HepG2 (cell line): ENCODE results near the gene NLRC5. TPM values are rescaled to one million over a fixed set of nuclear protein-coding genes. Genes with fewer than 3 reads are reported as not detected.
A peak's percentile ranks its signal among the peaks of the same experiment; 100 is the strongest.

Experiments used
- EEA1 ChIP-seq: sonication (generic); formaldehyde crosslinking; IDR thresholded peaks from 2 replicates; pipeline ENCODE4 v1.5.1; 2020; ENCODE audit warnings: mild to moderate bottlenecking, missing genetic modification reagents, borderline replicate concordance
- HNF4G ChIP-seq, 2 experiments: sonication (generic) in 1 of 2; formaldehyde crosslinking in 1 of 2; IDR thresholded peaks; 2 replicates each; pipeline versions ENCODE4 v1.4.0 to v1.6.1; 2011 to 2020; ENCODE audit warnings: borderline replicate concordance in 2 of 2, low read depth in 2 of 2, mild to moderate bottlenecking in 2 of 2, low read length in 1 of 2, missing genetic modification reagents in 1 of 2, moderate library complexity in 1 of 2
- HOXA5 ChIP-seq: sonication (generic); formaldehyde crosslinking; IDR thresholded peaks from 2 replicates; pipeline ENCODE4 v1.4.0; 2020; ENCODE audit warnings: missing genetic modification reagents
- HOXA9 ChIP-seq: sonication (generic); formaldehyde crosslinking; IDR thresholded peaks from 2 replicates; pipeline ENCODE4 v1.8.1; 2022; ENCODE audit warnings: missing genetic modification reagents, mild to moderate bottlenecking, moderate library complexity, borderline replicate concordance
- MXD4 ChIP-seq: IDR thresholded peaks from 2 replicates; pipeline ENCODE4 v1.6.1; 2016; ENCODE audit warnings: mild to moderate bottlenecking, missing biosample characterization, missing genetic modification reagents
- NR3C1 ChIP-seq: sonication (generic); formaldehyde crosslinking; IDR thresholded peaks from 2 replicates; pipeline ENCODE4 v1.4.0; 2020; ENCODE audit warnings: missing genetic modification reagents
- PAWR ChIP-seq: sonication (generic); formaldehyde crosslinking; IDR thresholded peaks from 2 replicates; pipeline ENCODE4 v1.4.0; 2020; ENCODE audit warnings: missing genetic modification reagents, mild to moderate bottlenecking, borderline replicate concordance
- SP5 ChIP-seq: IDR thresholded peaks from 2 replicates; pipeline ENCODE4 v1.6.1; 2016; ENCODE audit warnings: low read depth, borderline replicate concordance
- TP53 ChIP-seq: sonication (generic); formaldehyde crosslinking; conservative IDR thresholded peaks from 2 replicates; pipeline ENCODE4 v1.4.0; 2020; ENCODE audit warnings: missing genetic modification reagents
- ZC3H13 ChIP-seq: sonication (generic); formaldehyde crosslinking; IDR thresholded peaks from 2 replicates; pipeline ENCODE4 v1.8.1; 2023; ENCODE audit warnings: mild to moderate bottlenecking, missing genetic modification reagents, moderate library complexity
- ZKSCAN5 ChIP-seq: sonication (generic); formaldehyde crosslinking; IDR thresholded peaks from 2 replicates; pipeline ENCODE4 v1.5.1; 2020; ENCODE audit warnings: mild to moderate bottlenecking, missing genetic modification reagents
- ZKSCAN8 ChIP-seq: IDR thresholded peaks from 2 replicates; pipeline ENCODE4 v1.6.1; 2016; ENCODE audit warnings: borderline replicate concordance, missing genetic modification reagents, missing compliant biosample characterization
- ZNF180 ChIP-seq: sonication (generic); formaldehyde crosslinking; IDR thresholded peaks from 2 replicates; pipeline ENCODE4 v1.4.0; 2020; ENCODE audit warnings: low read depth, missing genetic modification reagents, borderline replicate concordance
- ZNF367 ChIP-seq: sonication (generic); formaldehyde crosslinking; IDR thresholded peaks from 2 replicates; pipeline ENCODE4 v1.4.0; 2020; ENCODE audit warnings: missing genetic modification reagents, borderline replicate concordance
- ZNF496 ChIP-seq: sonication (generic); formaldehyde crosslinking; IDR thresholded peaks from 2 replicates; pipeline ENCODE4 v1.8.1; 2023; ENCODE audit warnings: mild to moderate bottlenecking, moderate library complexity, missing genetic modification reagents; ENCODE audit not compliant: insufficient replicate concordance
- ZSCAN12 ChIP-seq: sonication (generic); formaldehyde crosslinking; IDR thresholded peaks from 2 replicates; pipeline ENCODE4 v1.9.0; 2021; ENCODE audit warnings: mild to moderate bottlenecking, missing genetic modification reagents
- polyA plus RNA-seq, 8 experiments: library from polyadenylated mRNA; depleted of rRNA in 3 of 8; stranded (reverse) in 7 of 8; unstranded in 1 of 8; fragments of >200 nt; fragmentation: Illumina TruSeq in 4 of 8; extraction: Trizol in 4 of 8; gene quantifications; 2 replicates each; pipeline versions ENCODE4 v1.2.1 to v1.2.3, GENCODE V29; 2011 to 2016; ENCODE audit warnings: low read depth in 4 of 8, missing spikeins in 1 of 8, mixed read lengths in 1 of 8; ENCODE audit not compliant: insufficient read depth in 1 of 8
- total RNA-seq, 5 experiments: library from RNA; depleted of rRNA; stranded (reverse); fragments of >200 nt; fragmentation: Illumina TruSeq; extraction: Trizol; gene quantifications; 2 replicates each; pipeline ENCODE4 v1.2.3, GENCODE V29; 2016; ENCODE audit warnings: low read depth in 1 of 5
- TF ChIP-seq, protein P1 (sequence below), 2 experiments: fragments of 450-650 bp in 1 of 2; sonication (generic) in 1 of 2; formaldehyde crosslinking in 1 of 2; IDR thresholded peaks; 2 replicates each; pipeline versions ENCODE4 v1.6.1 to v1.8.0; 2016 to 2022; ENCODE audit warnings: antibody characterized with exemption in 1 of 2, mild to moderate bottlenecking in 1 of 2, missing genetic modification reagents in 1 of 2
- TF ChIP-seq, protein P2 (sequence below): sonication (generic); formaldehyde crosslinking; IDR thresholded peaks from 2 replicates; pipeline ENCODE4 v1.4.0; 2020; ENCODE audit warnings: missing genetic modification reagents, mild to moderate bottlenecking, borderline replicate concordance

NLRC5 gene
- total and polyA plus RNA-seq, 2 of the 13 experiments (the other 11 are each of a cell fraction or from before 2014, with no cell fraction given) = 6.3 to 12.7 TPM

DNA sequence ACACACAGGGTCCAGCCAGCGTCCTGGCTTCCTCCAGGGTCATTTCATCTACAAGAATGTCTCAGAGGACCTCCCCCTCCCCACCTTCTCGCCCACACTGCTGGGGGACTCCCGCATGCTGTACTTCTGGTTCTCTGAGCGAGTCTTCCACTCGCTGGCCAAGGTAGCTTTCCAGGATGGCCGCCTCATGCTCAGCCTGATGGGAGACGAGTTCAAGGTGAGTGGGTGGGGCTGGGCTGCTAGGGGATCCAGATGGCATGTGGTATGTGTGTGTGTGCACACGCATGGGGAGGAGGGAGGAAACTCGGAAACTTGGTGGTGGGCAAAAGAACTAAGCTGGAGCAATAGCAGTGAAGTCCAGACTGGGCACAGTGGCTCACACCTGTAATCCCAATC, 16.1 kb upstream of the NLRC5 start (continued):
- TF ChIP-seq, protein P1, sequence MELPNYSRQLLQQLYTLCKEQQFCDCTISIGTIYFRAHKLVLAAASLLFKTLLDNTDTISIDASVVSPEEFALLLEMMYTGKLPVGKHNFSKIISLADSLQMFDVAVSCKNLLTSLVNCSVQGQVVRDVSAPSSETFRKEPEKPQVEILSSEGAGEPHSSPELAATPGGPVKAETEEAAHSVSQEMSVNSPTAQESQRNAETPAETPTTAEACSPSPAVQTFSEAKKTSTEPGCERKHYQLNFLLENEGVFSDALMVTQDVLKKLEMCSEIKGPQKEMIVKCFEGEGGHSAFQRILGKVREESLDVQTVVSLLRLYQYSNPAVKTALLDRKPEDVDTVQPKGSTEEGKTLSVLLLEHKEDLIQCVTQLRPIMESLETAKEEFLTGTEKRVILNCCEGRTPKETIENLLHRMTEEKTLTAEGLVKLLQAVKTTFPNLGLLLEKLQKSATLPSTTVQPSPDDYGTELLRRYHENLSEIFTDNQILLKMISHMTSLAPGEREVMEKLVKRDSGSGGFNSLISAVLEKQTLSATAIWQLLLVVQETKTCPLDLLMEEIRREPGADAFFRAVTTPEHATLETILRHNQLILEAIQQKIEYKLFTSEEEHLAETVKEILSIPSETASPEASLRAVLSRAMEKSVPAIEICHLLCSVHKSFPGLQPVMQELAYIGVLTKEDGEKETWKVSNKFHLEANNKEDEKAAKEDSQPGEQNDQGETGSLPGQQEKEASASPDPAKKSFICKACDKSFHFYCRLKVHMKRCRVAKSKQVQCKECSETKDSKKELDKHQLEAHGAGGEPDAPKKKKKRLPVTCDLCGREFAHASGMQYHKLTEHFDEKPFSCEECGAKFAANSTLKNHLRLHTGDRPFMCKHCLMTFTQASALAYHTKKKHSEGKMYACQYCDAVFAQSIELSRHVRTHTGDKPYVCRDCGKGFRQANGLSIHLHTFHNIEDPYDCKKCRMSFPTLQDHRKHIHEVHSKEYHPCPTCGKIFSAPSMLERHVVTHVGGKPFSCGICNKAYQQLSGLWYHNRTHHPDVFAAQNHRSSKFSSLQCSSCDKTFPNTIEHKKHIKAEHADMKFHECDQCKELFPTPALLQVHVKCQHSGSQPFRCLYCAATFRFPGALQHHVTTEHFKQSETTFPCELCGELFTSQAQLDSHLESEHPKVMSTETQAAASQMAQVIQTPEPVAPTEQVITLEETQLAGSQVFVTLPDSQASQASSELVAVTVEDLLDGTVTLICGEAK (IDR thresholded peaks at IDR 0.05) = no peak
- TF ChIP-seq, protein P1 (CRISPR knock-in tag; IDR thresholded peaks at IDR 0.05) = no peak
- TF ChIP-seq HOXA5 (CRISPR knock-in tag) (no peak), ZNF367 (no peak), MXD4 (CRISPR knock-in tag) (no peak), EEA1 (CRISPR knock-in tag) (no peak), HNF4G (IDR thresholded peaks at IDR 0.05; ENCODE audit: borderline replicate concordance, low read depth, low read length) (no peak), HNF4G (CRISPR knock-in tag; IDR thresholded peaks at IDR 0.05; ENCODE audit: borderline replicate concordance, low read depth) (no peak), SP5 (CRISPR knock-in tag) (peak; percentile 94), PAWR (CRISPR knock-in tag) (no peak), NR3C1 (CRISPR knock-in tag) (no peak), ZKSCAN8 (CRISPR knock-in tag) (0 out of 2 replicates have a peak, but pooled peaks have one; percentile 20), ZNF180 (CRISPR knock-in tag) (no peak), ZC3H13 (CRISPR knock-in tag) (no peak), HOXA9 (no peak), ZKSCAN5 (no peak), ZNF496 (CRISPR knock-in tag) (no peak), TP53 (CRISPR knock-in tag) (no peak), ZSCAN12 (CRISPR knock-in tag) (no peak)
- TF ChIP-seq, protein P2, sequence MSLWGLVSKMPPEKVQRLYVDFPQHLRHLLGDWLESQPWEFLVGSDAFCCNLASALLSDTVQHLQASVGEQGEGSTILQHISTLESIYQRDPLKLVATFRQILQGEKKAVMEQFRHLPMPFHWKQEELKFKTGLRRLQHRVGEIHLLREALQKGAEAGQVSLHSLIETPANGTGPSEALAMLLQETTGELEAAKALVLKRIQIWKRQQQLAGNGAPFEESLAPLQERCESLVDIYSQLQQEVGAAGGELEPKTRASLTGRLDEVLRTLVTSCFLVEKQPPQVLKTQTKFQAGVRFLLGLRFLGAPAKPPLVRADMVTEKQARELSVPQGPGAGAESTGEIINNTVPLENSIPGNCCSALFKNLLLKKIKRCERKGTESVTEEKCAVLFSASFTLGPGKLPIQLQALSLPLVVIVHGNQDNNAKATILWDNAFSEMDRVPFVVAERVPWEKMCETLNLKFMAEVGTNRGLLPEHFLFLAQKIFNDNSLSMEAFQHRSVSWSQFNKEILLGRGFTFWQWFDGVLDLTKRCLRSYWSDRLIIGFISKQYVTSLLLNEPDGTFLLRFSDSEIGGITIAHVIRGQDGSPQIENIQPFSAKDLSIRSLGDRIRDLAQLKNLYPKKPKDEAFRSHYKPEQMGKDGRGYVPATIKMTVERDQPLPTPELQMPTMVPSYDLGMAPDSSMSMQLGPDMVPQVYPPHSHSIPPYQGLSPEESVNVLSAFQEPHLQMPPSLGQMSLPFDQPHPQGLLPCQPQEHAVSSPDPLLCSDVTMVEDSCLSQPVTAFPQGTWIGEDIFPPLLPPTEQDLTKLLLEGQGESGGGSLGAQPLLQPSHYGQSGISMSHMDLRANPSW = no peak
